Activated CD4-positive, alpha-beta T cell treated with anti-CD3 and anti-CD28 coated beads, Interleukin-2, amount 10 ng/mL, durations not matched to agents 24 days and 14 days (primary cell): Measurements from ENCODE around the gene NLGN2. TPM values are rescaled to one million over a fixed set of nuclear protein-coding genes. Genes with fewer than 3 reads are reported as not detected.
A peak's percentile ranks its signal among the peaks of the same experiment; 100 is the strongest.

Source experiments
- DNase-seq: peaks from one replicate; pipeline ENCODE4 v3.0.0; 2022
- H3K27ac Mint-ChIP-seq: one replicate; pipeline ENCODE4 v1.8.0; 2022; ENCODE audit warnings: mild to moderate bottlenecking, mixed read lengths
- H3K27me3 Mint-ChIP-seq: one replicate; pipeline ENCODE4 v1.8.0; 2022; ENCODE audit warnings: mixed read lengths
- H3K36me3 Mint-ChIP-seq: one replicate; pipeline ENCODE4 v1.8.0; 2022; ENCODE audit warnings: low read depth, mild to moderate bottlenecking, mixed read lengths
- H3K4me1 Mint-ChIP-seq: one replicate; pipeline ENCODE4 v1.8.0; 2021; ENCODE audit warnings: mixed read lengths
- H3K4me3 Mint-ChIP-seq: one replicate; pipeline ENCODE4 v1.8.0; 2022; ENCODE audit warnings: mild to moderate bottlenecking, moderate library complexity, mixed read lengths
- H3K9me3 Mint-ChIP-seq: one replicate; pipeline ENCODE4 v1.8.0; 2021; ENCODE audit warnings: mixed read lengths
- intact Hi-C: fragments of 100-400 bp; cut with micrococcal nuclease; formaldehyde crosslinking; loops from one replicate; pipeline ENCODE4 v1.15.1; 2023
- total RNA-seq: library from RNA; stranded (reverse); gene quantifications from 2 replicates; pipeline ENCODE4 v1.2.3, GENCODE V29; 2022

NLGN2 gene
- total RNA-seq, 1 donor from 2014 or later = 3.0 TPM

GRCh38 chr17:7411427-7411750 lies 3.7 kb downstream of the NLGN2 start:
- intact Hi-C loops = no loop called here
- Mint-ChIP-seq H3K9me3 (no peaks in the 10 kb centered on the region), H3K4me1 (peaks cover 2% of the 10 kb centered on the region), H3K4me3 (no peak overlapping the region), H3K27me3 (peaks cover 21% of the 10 kb centered on the region), H3K36me3 (peaks cover 2% of the 10 kb centered on the region), H3K27ac (no peak overlapping the region)
- no peak for DNase-seq

- Mint-ChIP-seq H3K9me3 (no peaks in the 10 kb centered on the region), H3K36me3 (peaks cover 2% of the 10 kb centered on the region), H3K4me1 (no peaks in the 10 kb centered on the region), H3K27ac (no peak overlapping the region), H3K27me3 (peaks cover 12% of the 10 kb centered on the region), H3K4me3 (no peak overlapping the region)
- intact Hi-C loops = no loop called here
- DNase-seq = no peak
Measured at GRCh38 chr17:7413346-7413985, 5.8 kb downstream of the NLGN2 start.

DNA sequence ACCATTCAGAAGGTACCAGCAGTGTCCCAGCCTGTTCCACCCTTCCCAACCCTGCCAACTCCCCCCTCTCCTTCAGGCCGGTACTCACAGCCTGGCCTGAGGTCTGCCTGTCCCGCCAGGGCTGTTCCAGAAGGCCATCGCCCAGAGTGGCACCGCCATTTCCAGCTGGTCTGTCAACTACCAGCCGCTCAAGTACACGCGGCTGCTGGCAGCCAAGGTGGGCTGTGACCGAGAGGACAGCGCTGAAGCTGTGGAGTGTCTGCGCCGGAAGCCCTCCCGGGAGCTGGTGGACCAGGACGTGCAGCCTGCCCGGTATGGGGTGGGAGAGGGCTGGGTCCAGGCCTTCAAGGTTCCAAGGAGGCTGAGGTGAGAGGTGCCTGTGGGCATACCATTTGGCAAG lies 7.2 kb downstream of the NLGN2 start:
- H3K9me3 Mint-ChIP-seq = no peaks in the 10 kb centered on the region

DNA sequence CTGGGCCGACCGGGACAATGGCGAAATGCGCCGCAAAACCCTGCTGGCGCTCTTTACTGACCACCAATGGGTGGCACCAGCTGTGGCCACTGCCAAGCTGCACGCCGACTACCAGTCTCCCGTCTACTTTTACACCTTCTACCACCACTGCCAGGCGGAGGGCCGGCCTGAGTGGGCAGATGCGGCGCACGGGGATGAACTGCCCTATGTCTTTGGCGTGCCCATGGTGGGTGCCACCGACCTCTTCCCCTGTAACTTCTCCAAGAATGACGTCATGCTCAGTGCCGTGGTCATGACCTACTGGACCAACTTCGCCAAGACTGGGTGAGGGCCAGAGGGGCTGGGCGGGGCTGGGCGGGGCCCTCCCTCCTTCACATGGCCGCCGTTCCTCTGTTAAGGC lies 8.1 kb downstream of the NLGN2 start:
- intact Hi-C loops = no loop called here
- Mint-ChIP-seq H3K27ac (no peak overlapping the region), H3K36me3 (no peaks in the 10 kb centered on the region), H3K4me3 (no peak overlapping the region), H3K27me3 (no peaks in the 10 kb centered on the region), H3K4me1 (no peaks in the 10 kb centered on the region), H3K9me3 (no peaks in the 10 kb centered on the region)
- DNase-seq = no peak

More for the DNA sequence above, 7.2 kb downstream of the NLGN2 start:
- Mint-ChIP-seq H3K36me3 (no peaks in the 10 kb centered on the region), H3K4me1 (no peaks in the 10 kb centered on the region), H3K4me3 (no peak overlapping the region), H3K27me3 (peaks cover 4% of the 10 kb centered on the region), H3K27ac (no peak overlapping the region)
- intact Hi-C loops = no loop called here
- DNase-seq = no peak

DNA sequence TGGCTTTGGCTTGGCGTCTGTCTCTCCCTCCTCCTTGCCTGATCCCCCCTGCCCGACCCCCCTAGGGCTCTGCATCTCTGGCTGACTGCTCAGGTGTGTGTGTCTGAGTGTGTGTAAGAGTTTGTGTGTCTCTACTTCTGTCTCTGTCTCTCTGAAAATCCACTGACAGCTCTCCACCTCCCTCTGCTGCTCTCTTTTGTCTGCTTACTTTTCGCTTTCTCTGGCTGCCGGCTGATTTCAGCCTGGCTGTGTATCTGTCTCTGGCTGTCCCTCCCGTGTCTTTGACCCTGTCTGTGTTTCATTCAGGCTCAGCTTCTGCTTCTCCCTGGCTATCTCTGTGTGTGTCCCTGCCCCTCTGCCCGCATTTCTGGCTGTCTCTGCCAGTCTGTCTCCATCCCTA lies 8.7 kb downstream of the NLGN2 start:
- Mint-ChIP-seq H3K4me3 (no peak overlapping the region), H3K27me3 (no peaks in the 10 kb centered on the region), H3K4me1 (no peaks in the 10 kb centered on the region), H3K27ac (no peak overlapping the region), H3K9me3 (no peaks in the 10 kb centered on the region), H3K36me3 (no peaks in the 10 kb centered on the region)
- DNase-seq = peak; percentile 66
- intact Hi-C loops = no loop called here

GRCh38 chr17:7417056-7417655 lies 9.5 kb downstream of the NLGN2 start:
- no peak overlapping the region for H3K27ac Mint-ChIP-seq
- no peaks in the 10 kb centered on the region for H3K36me3 Mint-ChIP-seq
- H3K9me3 Mint-ChIP-seq = no peaks in the 10 kb centered on the region
- intact Hi-C loops = no loop called here
- no peaks in the 10 kb centered on the region for H3K27me3 Mint-ChIP-seq
- no peak for DNase-seq
- H3K4me1 Mint-ChIP-seq = no peaks in the 10 kb centered on the region
- H3K4me3 Mint-ChIP-seq = no peak overlapping the region

- DNase-seq = no peak
- Mint-ChIP-seq H3K9me3 (no peaks in the 10 kb centered on the region), H3K4me3 (no peak overlapping the region), H3K27me3 (no peaks in the 10 kb centered on the region), H3K36me3 (no peaks in the 10 kb centered on the region), H3K4me1 (no peaks in the 10 kb centered on the region), H3K27ac (no peak overlapping the region)
- intact Hi-C loops = no loop called here
Measured at GRCh38 chr17:7418472-7419152, 11.0 kb downstream of the NLGN2 start.

DNA sequence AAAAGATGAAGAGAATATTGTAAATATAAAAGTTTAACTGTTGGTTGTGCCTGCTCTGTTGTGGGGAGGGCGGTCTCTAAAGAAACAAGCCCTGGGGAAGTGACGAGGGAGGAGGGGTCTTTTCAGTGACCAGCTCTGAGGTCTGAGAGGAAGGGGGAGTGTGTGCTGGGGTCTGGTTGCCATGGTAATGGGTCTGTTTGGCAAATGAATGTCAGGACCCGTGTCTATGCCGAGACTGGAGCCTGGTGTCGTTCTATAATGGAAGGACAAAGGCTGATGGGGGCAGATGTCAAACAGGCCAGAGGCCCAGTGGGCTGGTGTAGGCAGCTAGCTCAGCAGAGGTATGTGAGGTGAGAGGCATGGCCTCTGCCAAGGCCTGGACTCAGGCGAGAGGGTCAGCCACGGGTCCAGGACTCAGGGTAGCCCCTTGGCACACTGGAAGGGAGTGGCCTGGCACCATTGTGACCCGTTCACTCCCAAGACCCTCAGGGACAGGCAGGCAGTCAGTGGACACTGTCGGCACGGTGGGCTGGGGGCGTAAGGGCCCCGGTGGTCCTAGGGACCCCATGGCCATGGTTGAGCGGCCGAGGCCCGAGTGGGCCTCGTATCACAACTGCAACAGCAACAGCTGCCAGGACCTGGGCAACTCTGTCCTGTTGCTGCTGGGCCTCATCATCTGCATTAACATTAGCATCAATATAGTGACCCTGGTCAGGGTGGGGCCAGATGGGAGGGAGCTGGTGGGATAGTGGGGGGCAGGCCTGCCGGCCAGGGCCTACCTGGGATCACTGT lies 12.4 kb downstream of the NLGN2 start, which contains the start of gene SPEM1:
SPEM1 (plus strand) TSS at position 506 of the 792 bp plus-strand sequence; CDS start at position 567, 61 bp downstream.
- Mint-ChIP-seq H3K4me1 (no peaks in the 10 kb centered on the region), H3K4me3 (no peak within 1 kb of the TSS), H3K27ac (no peak within 1 kb of the TSS), H3K27me3 (no peaks in the 10 kb centered on the region), H3K36me3 (no peaks in the 10 kb centered on the region), H3K9me3 (no peaks in the 10 kb centered on the region)
- intact Hi-C loops = no loop called here
- no peak for DNase-seq

DNA sequence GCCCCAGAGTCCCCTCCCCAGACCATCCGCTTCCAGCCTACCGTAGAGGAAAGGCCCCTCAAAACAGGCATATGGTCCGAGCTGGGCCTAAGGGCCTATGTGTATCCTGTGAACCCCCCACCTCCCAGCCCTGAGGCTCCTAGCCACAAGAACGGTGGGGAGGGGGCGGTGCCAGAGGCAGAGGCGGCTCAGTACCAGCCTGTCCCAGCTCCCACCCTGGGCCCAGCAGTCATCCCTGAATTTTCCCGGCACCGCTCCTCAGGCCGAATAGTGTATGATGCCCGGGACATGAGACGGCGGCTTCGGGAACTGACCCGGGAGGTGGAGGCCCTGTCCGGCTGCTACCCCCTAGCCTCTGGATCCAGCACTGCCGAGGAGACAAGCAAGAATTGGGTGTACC lies 13.5 kb downstream of the NLGN2 start:
- H3K36me3 Mint-ChIP-seq = no peaks in the 10 kb centered on the region
- no peak overlapping the region for H3K4me3 Mint-ChIP-seq
- H3K27me3 Mint-ChIP-seq = no peaks in the 10 kb centered on the region
- intact Hi-C loops = no loop called here
- H3K4me1 Mint-ChIP-seq = no peaks in the 10 kb centered on the region
- H3K9me3 Mint-ChIP-seq = no peaks in the 10 kb centered on the region
- DNase-seq = no peak
- no peak overlapping the region for H3K27ac Mint-ChIP-seq

- H3K4me1 Mint-ChIP-seq = no peaks in the 10 kb centered on the region
- H3K9me3 Mint-ChIP-seq = no peaks in the 10 kb centered on the region
- H3K27ac Mint-ChIP-seq = no peak overlapping the region
- no peak overlapping the region for H3K4me3 Mint-ChIP-seq
- intact Hi-C loops = no loop called here
- no peak for DNase-seq
- no peaks in the 10 kb centered on the region for H3K36me3 Mint-ChIP-seq
- no peaks in the 10 kb centered on the region for H3K27me3 Mint-ChIP-seq
Measured at GRCh38 chr17:7423679-7424078, 16.0 kb downstream of the NLGN2 start.

DNA sequence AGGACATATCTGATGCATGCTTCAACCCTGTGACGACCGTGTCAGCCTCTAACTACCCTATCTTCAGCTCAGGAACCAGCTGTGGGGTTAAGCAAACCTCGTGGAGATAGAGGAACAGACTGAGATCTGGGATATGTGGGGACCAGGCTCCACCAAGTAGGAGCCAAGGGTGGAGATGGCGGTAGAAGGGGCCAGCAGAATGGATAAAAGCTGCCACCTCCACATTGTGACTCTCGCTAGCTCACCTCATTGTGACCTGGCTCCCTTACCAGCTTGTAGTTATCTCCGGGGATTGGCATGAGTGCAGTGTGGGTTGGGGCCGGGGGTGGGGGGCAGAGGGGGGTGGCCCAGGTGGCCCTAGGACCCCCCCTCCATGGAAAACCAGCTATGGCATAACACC lies 17.7 kb downstream of the NLGN2 start, which contains the start of gene SPEM2:
SPEM2 (plus strand) TSS at position 301 of the 400 bp plus-strand sequence; CDS start at position 374, 73 bp downstream.
- H3K27me3 Mint-ChIP-seq = no peaks in the 10 kb centered on the region
- H3K36me3 Mint-ChIP-seq = no peaks in the 10 kb centered on the region
- H3K27ac Mint-ChIP-seq = no peak within 1 kb of the TSS

GRCh38 chr17:7425756-7426155 lies 18.1 kb downstream of the NLGN2 start:
- H3K36me3 Mint-ChIP-seq = no peaks in the 10 kb centered on the region
- H3K27ac Mint-ChIP-seq = no peak overlapping the region
- no peaks in the 10 kb centered on the region for H3K4me1 Mint-ChIP-seq
- intact Hi-C loops = no loop called here
- no peaks in the 10 kb centered on the region for H3K9me3 Mint-ChIP-seq
- no peak for DNase-seq
- no peaks in the 10 kb centered on the region for H3K27me3 Mint-ChIP-seq
- H3K4me3 Mint-ChIP-seq = no peak overlapping the region

More for the DNA sequence above, 17.7 kb downstream of the NLGN2 start, which contains the start of gene SPEM2:
- DNase-seq = no peak
- no peak within 1 kb of the TSS for H3K4me3 Mint-ChIP-seq
- no peaks in the 10 kb centered on the region for H3K4me1 Mint-ChIP-seq
- intact Hi-C loops = no loop called here
- no peaks in the 10 kb centered on the region for H3K9me3 Mint-ChIP-seq

DNA sequence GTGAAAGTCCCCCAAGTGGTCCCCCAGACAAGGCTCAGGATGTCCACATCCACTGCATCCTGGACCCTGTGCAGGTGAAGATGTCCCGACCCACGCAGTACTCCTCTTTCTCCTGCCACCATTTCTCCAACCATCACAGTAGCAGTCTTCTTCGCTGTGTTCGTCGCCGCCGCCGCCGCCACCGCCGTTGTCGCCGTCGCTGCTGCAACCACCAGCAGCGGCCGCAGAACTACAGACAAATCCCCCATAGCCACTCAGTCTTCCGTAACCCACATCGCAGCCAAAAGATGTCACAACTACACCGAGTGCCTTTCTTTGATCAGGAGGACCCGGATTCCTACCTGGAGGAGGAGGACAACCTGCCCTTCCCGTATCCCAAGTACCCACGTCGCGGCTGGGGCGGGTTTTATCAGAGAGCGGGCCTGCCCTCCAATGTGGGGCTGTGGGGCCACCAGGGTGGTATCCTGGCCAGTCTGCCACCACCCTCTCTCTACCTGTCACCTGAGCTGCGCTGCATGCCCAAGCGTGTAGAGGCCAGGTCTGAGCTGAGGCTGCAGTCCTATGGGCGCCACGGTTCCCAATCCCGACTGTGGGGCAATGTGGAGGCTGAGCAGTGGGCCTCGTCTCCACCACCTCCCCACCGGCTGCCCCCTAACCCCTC lies 18.7 kb downstream of the NLGN2 start:
- DNase-seq = no peak
- no peaks in the 10 kb centered on the region for H3K4me1 Mint-ChIP-seq
- no peaks in the 10 kb centered on the region for H3K9me3 Mint-ChIP-seq
- H3K4me3 Mint-ChIP-seq = no peak overlapping the region
- H3K27me3 Mint-ChIP-seq = no peaks in the 10 kb centered on the region
- H3K27ac Mint-ChIP-seq = no peak overlapping the region
- H3K36me3 Mint-ChIP-seq = no peaks in the 10 kb centered on the region
- intact Hi-C loops = no loop called here
